SHP77 treated with DMSO at 0.1 percent for 48 hours (cell line): ENCODE results near the gene GPRC5B.

Experiments used
- DNase-seq: peaks from one replicate; lab custom pipeline; 2025; lab: John Stamatoyannopoulos, UW

Gene GPRC5B

DNA sequence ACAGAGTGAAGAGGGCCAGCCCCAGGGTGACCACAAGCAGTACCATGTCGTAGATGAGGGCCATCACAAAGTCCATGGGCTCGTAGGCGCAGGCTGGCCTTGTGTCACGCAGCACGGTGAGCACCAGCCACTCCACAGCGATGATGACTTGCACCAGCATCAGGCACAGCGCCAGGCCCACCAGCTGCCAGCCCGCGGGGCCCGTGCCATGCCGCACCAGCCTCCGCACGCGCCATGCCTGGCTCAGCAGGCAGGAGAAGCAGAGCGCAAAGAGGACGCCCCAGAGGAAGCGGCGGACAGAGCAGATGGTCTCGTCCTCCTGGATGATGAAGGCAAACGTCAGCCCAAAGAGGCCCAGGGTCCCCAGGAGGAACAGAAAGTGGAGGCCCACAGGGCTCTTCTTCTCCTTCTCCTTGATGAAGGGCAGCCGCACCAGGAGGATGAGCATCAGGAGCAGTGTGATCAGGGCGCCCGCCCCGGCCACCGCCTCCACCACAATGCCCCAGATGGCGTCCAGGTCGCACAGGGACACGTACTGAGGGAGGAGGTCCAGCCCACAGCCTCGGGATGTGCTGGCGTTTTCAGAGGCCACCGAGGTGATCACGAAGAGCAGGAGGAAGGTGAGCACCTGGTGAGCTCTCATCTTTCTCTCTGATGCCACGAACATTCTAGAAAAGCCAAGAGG is 12.3 kb downstream of the GPRC5B start:
- no peak for DNase-seq

- no peak for DNase-seq
Measured at GRCh38 chr16:19871721-19872120, 12.9 kb downstream of the GPRC5B start.

DNA sequence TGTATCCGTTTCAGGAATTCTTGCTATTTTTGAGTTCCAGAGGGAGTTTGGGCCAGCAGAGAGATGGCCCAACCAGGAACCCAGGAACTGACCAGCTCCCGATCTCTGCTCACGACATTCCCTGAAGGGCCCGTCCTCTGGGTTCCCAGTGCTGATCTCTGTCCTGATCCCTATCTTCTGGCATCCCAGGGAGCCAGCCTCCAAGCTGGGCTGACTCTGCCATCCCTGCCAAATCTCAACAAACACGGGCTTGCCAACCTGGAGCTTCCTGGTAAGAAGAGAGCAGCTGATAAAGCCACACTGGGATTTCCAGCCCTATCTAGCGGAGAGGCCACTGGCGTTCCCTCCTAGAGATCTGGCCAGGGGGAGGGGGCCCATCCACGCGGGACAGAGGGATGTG is 16.2 kb downstream of the GPRC5B start:
- no peak for DNase-seq

DNA sequence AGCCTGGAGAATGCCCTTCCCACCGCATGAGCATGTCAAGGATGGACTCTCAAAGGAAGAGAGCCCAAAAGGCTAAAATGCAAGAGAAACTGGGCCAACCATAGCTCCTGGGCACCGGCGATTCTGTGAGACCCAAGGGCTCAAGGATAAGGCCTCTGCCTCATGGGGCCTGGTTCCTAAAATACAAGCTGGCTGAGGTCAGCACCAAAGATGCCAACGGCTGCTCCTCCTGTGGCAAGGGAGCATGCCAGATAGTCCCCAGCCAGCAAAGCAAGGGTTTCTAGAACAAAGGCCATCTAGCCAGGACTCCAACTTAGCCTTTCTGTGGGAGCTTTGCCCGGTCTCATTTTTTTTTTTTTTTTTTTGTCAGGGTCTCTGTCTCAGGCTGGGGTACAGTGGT is 20.1 kb downstream of the GPRC5B start:
- no peak for DNase-seq

DNA sequence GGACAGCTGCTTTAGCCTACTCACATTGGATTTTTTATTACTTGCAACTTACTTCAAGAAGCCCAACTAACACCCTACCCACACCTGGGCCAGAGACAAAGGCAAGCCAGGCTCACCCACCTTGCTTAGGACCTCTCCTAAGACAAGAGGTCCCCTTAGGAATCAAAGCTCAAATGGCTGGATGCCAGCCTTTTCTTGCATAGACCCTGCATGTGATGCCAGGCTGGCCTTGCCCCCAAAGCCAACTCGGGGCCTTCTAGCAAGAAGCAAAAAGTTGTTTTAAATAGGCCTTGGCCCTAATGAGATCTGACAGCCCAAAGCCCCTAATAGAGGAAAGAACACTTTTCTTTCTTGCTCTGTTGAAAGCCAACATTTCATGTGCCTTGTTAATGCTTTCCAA is 20.7 kb downstream of the GPRC5B start:
- no peak for DNase-seq

- no peak for DNase-seq
Measured at GRCh38 chr16:19861811-19862327, 22.8 kb downstream of the GPRC5B start.

DNA sequence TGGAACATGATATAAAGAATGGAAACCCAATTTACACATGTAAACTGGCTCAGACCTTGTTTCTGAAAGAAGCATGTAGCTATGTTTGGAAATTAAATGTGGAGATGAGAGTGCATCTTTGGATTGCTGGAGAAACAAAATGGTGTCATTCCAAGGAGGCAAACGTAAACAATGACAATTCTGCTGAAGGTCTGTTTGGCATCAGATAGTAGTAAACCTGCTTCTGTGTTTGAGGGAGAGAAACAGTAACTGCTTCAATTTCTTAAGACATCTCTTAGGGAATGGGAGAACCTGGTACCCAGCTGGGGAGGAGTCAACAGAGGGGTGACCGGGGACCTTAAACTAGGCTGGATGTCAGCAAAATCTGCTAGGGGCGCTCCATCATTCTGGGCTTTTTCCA is 23.5 kb downstream of the GPRC5B start:
- no peak for DNase-seq

DNA sequence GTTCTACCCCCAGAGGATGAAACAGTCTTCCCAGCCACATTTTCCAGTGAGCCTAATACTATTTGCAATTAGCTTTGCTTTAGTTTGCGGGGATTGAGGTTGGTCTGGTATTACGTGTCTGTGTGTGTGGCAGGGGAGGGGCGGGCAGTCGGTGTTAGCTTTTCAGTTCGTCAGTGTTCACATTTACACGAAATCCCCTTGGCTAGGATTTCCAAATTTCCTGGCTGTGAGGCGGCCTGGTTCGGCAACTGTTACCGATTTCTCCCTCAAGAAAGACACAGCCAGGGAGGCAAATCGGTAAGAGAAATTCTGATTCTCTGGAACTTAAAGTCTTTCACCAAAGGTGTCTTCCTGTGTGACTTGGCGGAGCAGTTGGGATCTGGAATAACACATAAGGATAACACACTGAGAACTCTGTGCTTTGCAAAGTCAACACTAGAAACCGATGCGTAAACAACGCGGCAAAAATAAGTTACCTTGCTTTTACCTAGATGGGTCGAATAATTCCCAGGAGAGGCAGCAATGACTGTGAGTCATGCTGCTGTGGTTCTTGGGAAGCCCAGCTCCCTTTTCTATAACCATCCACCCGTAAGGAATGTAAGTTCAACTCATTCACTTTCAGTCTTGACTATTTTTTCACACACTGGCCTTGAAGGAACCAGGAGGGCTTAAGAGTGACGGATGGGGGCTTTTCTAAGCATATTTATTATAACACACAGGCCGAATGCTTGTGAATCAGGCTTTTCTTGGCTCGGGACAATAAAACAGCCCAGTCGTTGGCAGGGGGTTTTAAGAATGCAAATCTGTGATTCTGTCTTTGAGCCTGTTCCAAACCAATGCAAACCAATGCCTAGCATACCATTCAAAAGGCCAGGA is 24.2 kb downstream of the GPRC5B start:
- no peak for DNase-seq

DNA sequence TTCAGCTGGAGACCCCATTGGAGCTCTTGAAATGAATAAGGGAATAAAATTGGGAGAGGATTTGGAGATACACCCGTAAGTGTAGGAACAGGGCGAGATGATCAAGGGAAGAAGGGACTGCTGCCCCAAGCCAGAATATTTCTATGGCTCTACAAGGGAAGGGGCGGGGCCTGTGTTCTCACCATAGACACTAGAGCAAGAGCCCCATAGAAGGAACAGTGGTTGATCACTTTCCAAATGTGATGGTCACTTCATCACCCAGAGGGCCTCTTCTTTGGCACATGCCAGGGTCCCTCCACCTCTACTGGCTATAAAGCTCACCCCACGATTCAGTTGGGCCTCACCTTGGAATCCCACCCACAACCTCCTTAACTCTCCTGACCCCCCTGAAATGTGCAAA is 25.0 kb downstream of the GPRC5B start:
- no peak for DNase-seq

DNA sequence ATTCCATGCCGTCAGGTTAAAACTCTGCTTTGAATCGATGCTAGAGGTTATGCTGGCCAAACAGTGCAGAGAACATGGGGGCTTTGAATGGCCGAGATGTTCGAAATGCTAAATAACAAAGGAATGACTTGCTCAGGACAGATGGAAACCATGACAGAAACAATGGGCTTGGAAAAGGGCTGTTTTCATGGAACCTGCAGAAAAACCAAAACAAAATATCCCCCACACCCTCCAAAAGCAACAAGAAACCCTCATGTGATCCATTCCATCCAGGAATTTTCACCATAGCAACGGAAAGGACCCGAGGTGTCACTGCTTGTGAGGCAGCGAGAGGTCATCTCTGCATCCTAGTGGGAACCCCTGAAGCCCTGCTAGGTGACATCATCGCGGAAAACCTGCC is 25.5 kb downstream of the GPRC5B start:
- no peak for DNase-seq

DNA sequence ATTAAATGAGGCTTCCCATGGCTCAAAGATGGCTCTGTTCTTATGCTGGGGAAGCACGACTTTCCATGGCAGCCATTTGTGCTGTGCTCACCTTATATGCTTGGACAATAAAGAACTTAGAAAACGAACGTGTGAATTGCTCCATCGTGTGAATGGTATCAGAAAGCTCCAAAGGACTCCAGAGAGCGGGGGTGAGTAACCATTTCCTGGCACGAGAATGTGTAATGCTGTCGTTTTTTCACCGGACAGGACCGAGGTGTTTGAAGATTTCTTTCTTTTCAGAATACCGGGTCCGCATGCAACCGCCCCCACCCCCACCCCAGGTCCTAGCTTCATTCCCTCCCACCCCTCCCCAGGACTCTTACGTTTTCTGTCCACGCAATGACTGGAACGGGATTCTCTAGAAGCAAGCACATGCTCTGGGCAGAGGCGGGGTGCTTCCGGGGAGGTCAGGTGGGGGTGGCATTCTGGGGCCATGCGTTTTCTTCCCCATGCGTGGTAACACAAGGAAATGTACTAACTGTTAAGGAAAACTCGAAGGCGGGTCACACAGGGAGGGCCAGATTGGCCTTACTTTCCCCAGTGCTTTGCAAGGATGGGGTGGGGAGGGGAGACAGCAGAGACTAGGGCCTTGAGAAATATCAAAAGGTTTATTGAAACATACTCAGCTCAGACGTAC is 26.2 kb downstream of the GPRC5B start:
- no peak for DNase-seq

DNA sequence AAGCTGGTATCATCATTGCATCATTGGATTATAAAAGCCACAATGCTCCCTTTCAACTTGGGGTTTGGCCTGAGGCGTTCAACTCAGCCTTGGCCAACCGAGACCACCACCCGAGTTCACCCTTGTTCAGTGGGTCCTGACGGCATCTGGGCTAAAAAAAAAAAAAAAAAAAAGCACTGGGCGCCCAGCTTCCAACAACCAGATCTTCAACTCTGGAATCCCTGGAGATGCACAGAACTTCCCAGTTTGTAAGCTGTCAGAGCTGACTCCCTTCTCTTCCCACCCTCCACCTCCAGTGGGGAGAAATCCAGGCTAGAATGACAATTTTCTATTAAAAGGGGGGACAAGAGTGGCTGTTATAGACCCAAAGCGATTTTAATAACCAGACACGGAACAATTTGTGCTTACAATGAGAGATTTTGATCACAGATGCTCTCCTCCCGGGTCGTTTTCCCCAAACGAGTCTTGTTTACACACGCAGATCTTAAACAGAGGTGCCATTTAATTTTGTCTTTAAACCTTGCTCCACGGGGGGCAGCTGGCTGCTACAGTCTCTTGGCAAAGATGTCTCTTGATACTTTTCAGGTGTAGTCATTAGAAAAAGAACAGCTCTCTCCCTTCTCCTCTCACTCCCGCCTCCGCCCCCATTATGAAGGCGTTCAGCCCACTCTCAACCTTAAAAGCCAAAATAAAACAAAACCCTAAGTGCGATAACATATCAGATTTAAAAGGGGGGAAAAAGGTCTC is 26.9 kb downstream of the GPRC5B start:
- DNase-seq = no peak

DNA sequence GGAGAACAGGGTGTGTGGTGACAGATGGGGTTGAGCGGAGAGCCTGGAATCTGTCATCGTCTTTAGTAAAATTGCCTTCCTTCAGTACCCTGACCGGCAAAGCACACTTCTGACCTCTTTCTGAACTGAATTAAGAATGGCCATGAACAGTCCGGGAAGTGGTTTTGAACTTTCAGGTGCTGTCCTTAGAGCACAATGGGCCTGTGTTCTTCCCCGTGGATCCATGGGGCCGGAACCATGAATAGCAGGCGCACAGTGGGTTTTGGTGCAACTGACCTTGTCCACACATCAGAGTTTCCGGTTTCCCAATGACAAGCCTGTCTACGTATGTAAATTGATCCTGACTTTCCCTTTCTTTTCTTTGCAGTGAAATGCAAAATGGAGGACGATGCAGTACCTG is 28.5 kb downstream of the GPRC5B start:
- DNase-seq = no peak

GRCh38 chr16:19854543-19854876 is 30.1 kb downstream of the GPRC5B start:
- no peak for DNase-seq

GRCh38 chr16:19853742-19854542 is 30.7 kb downstream of the GPRC5B start:
- DNase-seq = no peak

DNA sequence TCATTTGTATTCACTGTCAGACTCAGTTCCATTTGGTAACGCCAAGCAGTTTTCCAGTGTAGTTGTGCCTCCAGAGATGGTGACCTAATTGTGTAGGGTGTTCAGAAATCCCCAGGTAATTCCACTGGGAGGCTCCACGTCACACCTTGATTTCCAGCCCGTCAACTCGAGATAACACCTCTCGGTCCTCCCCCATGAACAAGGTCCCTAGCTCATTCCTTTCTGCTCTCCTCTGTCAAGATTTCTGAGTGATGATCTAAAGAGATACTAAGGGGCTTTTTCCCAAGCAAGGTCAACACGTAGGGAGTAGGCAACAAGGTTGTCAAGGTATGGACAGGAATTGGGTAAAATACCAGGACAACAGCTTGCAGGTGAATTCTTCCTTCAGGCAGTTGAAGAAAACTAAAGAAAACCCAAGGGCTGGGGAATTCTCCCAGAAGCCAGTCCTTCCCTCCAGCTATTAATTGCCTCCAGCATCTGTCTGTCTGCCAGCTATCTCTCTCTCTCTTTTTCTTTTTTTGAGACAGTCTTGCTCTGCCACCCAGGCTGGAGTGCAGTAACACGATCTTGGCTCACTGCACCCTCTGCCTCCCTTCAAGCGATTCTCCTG is 31.4 kb downstream of the GPRC5B start:
- DNase-seq = no peak

GRCh38 chr16:19851476-19851875 is 33.2 kb downstream of the GPRC5B start:
- no peak for DNase-seq

GRCh38 chr16:19850131-19850817 is 34.4 kb downstream of the GPRC5B start:
- DNase-seq = no peak

DNA sequence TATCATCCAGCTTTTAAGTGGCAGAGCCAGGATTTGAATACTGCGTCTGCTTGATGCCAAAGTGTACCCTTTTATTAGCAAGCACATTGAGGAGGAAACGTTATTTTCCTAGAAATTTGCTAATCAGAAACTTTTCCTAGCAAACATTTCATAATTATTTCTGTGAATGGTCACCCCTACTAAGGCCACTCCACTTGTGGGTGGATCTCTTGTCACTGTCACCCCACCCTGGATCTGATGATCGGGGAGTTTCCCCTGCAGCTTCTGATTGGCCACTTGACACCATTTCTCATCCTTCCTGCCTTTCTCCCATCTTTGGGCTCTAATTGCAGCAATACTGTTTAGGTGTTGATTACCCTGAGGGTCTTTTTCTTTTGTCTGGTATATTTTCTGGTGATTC is 35.9 kb downstream of the GPRC5B start:
- no peak for DNase-seq

DNA sequence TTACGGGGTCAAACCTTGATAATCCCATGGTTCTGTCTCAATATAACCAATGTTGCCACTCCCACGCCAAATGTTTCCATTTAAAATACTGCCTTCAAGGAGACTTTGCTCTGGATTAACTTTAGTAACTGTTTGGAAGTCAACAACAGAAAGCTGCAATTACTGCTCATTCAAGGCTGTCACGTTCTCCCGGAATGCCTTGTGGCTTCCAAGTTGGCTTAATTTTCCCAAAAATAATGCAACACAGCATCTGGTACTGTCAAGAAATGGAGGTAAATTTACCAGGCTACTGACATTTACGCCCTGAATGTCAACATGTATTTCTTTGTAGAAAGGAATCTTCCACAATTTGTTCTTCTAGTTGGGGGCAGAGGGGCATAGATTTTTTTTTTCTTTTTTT is 38.2 kb downstream of the GPRC5B start:
- DNase-seq = no peak
